ACC112 (cell line): ENCODE results near the gene MMEL1.
"Not testable (repeated sequence)": the region's sequence is repeated elsewhere in the genome, so short reads cannot be mapped to it uniquely, and the experiment has no call there.

ENCODE experiments used
- H2AFZ ChIP-seq: fragments of 200-600 bp; sonication (generic); one replicate; pipeline ENCODE4 v1.6.0; 2017; ENCODE audit warnings: antibody characterized with exemption, low read length; ENCODE audit not compliant: unreplicated experiment
- H3K27ac ChIP-seq: fragments of 200-600 bp; sonication (generic); 2 replicates; pipeline ENCODE4 v1.5.1; 2014; ENCODE audit warnings: low read depth, mild to moderate bottlenecking, antibody characterized with exemption, low read length, moderate library complexity
- H3K27me3 ChIP-seq: fragments of 200-600 bp; sonication (generic); 2 replicates; pipeline ENCODE4 v1.6.1; 2014; ENCODE audit warnings: mild to moderate bottlenecking, antibody characterized with exemption, low read length, moderate library complexity, mixed read lengths; ENCODE audit not compliant: insufficient read depth
- H3K36me3 ChIP-seq: fragments of 200-600 bp; sonication (generic); 2 replicates; pipeline ENCODE4 v1.6.1; 2016; ENCODE audit warnings: mild to moderate bottlenecking, antibody characterized with exemption, low read length, moderate library complexity, mixed read lengths; ENCODE audit not compliant: insufficient read depth
- H3K4me1 ChIP-seq: fragments of 200-600 bp; sonication (generic); one replicate; pipeline ENCODE4 v1.6.1; 2016; ENCODE audit warnings: low read length, mixed read lengths; ENCODE audit not compliant: insufficient read depth, unreplicated experiment, control insufficient read depth
- H3K4me3 ChIP-seq: fragments of 200-600 bp; sonication (generic); 2 replicates; pipeline ENCODE4 v1.5.1; 2014; ENCODE audit warnings: mild to moderate bottlenecking, low read depth, low read length
- H3K79me2 ChIP-seq: fragments of 200-600 bp; sonication (generic); one replicate; pipeline ENCODE4 v1.6.0; 2016; ENCODE audit warnings: low read length; ENCODE audit not compliant: control insufficient read depth, unreplicated experiment, insufficient read depth

Gene MMEL1

DNA sequence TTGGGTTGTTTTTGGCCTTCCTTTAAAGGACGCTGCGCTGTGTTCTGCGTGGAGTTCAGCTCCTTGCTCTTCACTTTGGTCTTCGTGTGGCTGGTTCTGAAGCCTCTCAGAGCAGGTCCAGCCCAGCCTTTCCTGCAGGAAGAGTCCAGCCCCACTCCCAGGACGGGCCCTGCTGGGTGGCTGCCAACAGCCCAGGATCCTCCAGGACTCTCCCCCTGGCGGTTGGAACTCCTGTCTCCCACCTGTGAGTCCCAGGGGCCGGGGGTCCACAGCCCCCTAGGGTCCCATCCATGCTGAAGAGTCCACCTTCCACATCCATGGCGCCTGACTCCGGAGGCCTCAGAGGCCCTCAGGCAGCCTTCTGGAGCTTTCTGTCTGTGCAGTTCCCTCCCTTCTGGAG, 81.3 kb downstream of the MMEL1 start:
- H3K36me3 ChIP-seq, H3K79me2 ChIP-seq, H3K27ac ChIP-seq, H2AFZ ChIP-seq, H3K4me3 ChIP-seq, H3K27me3 ChIP-seq: not testable (repeated sequence)
- H3K4me1 ChIP-seq, result peaks cover 20% of the 10 kb centered on the region

DNA sequence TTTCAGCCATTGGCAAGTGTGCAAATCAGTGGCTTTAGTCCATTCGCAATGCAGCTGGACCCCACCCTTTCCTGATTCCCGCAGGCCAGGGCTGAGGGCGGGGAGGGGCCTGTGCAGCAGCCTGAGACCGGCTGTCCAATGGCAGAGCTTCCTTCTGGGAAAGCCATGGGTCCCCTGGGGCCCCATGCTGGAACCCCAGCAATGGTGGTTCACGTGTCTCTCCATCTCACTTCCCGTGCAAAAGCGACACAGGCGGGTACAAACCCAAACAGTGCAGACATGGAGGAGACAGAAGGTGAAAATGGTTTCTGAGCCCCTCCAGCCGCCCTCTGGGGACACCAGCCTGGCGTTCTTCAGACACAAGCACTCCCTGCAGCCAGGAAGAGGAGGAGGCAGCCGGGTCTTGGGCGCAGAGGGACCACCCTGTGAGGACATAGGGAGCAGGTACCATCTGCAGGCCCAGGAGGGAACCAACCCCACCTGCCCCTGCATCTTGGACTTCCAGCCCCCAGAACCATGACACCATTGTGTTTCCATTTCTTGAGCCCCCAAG, 82.4 kb downstream of the MMEL1 start:
- peaks cover 17% of the 10 kb centered on the region for H3K4me1 ChIP-seq
- not testable (repeated sequence) for H3K4me3 ChIP-seq, H3K27ac ChIP-seq

DNA sequence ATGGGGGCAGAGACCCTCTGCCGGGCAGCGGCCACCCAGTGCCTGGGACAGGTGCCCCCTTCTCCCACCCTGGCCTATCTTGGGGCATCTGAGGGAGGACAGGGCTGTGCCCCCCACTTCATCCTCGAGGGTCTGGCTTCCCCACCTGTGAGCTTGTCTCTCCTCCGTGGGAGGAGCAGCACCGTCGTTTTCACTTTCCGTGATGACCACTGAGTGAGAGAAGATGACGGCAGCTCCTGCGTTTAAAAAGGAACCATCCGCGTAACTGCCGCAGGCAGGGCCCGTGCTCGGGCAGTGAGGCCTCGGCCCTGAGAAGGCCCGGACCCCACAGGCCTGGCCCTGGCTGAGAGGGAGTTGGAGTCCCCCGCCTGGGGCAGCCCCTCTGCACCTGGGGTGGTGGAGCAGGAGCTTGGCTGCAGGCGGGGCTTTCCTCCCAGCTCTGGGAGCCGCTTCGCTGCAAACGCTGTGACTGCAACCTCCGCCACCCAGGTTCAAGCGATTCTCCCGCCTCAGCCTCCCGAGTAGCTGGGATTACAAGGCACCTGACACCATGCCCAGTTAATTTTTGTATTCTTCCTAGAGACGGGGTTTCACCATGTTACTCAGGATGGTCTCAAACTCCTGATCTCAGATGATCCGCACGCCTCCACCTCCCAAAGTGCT, 83.3 kb downstream of the MMEL1 start:
- not testable (repeated sequence) for H3K36me3 ChIP-seq, H3K4me3 ChIP-seq, H2AFZ ChIP-seq, H3K27me3 ChIP-seq, H3K79me2 ChIP-seq
- H3K4me1 ChIP-seq, result peaks cover 17% of the 10 kb centered on the region
- H3K27ac ChIP-seq, result 0 out of 2 replicates have a peak overlapping the region, but pooled peaks have one; percentile 34

More for the DNA sequence above, 82.4 kb downstream of the MMEL1 start:
- not testable (repeated sequence) for H2AFZ ChIP-seq, H3K79me2 ChIP-seq, H3K27me3 ChIP-seq, H3K36me3 ChIP-seq

DNA sequence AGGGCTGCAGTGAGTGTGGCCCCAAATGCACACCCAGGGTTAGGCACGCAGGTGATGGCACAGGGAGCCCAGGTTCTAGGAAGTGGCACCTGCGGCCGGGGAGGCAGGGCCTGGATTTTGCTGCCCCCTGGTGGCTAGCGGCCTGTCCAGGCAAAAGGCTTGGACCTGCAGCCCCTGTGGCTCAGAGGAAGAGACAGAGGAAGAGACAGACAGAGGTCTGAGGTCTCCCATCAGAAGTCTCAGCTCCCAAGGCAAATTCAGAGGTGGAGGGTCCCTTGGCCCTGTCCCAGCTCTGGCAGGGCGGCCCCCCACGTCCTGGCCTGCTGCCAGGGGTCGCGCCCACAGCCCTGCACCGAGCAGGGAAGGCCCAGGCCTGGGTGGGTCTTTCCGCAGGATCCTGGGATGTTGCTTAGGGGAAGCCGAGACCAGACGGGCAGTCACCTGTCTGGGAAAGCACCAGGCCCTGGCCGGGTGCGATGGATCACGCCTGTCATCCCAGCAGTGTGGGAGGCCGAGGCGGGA, 84.7 kb downstream of the MMEL1 start:
- Histone ChIP-seq H3K4me3 (peak overlapping the region; percentile 56), H3K79me2 (no peaks in the 10 kb centered on the region), H3K27ac (peak overlapping the region; percentile 42; the same call in 1 of the 2 replicates), H3K27me3 (no peaks in the 10 kb centered on the region), H2AFZ (peak overlapping the region; percentile 58), H3K36me3 (no peaks in the 10 kb centered on the region), H3K4me1 (peaks cover 17% of the 10 kb centered on the region)

DNA sequence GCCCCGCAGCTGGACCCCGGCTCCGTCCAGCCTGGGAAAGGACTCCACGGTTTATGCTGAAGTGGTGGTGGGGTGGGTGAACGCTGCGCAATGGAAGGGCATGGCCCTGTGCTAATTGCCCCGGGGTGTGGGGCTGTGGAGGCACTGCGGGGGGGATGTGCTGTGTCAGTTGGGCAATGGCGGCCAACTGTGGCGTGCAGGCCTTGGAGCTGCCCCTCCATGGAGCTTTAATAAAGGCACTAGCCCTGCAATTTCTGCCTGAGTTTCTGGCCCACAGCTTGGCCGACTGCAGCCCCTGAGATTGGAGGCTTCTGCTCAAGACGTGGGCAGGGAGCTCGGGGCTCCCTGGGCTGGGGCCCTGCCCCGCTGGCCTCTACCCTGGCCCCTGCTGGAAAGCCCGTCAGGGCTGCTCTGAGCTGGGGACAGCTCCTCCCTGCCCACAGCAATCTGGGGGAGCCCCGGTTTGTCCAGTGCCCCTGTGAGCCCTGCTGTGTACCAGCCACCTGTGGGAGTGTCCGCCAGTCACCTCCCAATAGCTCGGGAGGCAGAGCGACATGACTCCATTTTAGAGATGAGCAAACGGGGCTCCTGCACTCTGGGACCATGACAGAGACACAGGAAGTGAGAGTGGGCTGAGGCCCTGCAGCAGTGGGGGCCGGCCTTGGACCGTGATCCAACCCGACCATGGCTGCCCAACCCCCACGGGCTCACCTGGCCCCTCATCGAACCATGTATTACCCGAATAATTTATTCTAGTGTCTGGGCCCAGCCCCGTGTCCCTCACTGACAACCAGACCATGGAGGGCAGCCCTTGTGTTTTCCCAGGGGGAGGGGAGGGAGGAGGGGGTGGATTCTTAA, 85.4 kb downstream of the MMEL1 start:
- Histone ChIP-seq H2AFZ (no peak overlapping the region), H3K27ac (no peak overlapping the region)

DNA sequence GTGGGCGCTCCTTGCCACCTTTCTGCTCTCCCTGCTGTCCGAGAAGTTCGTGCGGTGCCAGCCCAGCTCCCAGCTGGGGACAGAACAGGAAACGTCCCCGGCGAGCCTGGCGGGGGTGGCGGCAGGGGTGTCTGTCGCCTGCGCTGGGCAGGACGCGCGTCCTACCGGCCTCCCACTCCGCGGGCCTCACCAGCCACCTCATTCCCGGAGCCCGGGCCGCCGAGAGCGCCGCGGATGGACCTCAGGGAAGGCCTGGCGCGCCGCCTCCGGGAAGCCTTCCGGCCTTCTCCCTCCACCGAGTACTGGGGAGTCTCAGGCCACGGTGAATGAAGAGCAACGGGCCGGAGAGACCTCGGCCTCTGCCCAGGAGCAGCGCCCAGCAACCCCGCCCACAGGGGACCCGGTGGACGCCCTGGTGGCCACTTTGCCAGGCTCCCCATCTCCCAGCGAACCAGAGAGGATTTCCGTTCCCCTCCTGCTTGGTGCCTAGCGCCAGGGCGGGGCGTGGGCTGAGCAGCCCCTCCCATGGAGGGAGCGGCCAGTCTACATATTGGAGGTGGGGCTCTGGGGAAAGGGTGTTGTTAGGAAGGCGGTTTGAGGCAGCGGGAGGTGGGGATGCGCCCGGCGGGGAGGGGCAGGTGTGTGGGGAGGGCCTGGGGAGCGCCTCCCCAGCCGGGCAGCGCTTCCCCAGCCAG, 86.2 kb downstream of the MMEL1 start:
- peak overlapping the region; percentile 76 for H3K4me3 ChIP-seq
- H3K27me3 ChIP-seq, result no peaks in the 10 kb centered on the region
- peak overlapping the region; percentile 42 for H2AFZ ChIP-seq
- H3K27ac ChIP-seq, result no peak overlapping the region
- H3K36me3 ChIP-seq, result no peaks in the 10 kb centered on the region
- H3K79me2 ChIP-seq, result no peaks in the 10 kb centered on the region
- H3K4me1 ChIP-seq, result peaks cover 17% of the 10 kb centered on the region

More for the DNA sequence above, 85.4 kb downstream of the MMEL1 start:
- H3K4me3 ChIP-seq, result peak overlapping the region; percentile 76
- no peaks in the 10 kb centered on the region for H3K27me3 ChIP-seq
- H3K79me2 ChIP-seq, result no peaks in the 10 kb centered on the region
- no peaks in the 10 kb centered on the region for H3K36me3 ChIP-seq
- H3K4me1 ChIP-seq, result peaks cover 17% of the 10 kb centered on the region

DNA sequence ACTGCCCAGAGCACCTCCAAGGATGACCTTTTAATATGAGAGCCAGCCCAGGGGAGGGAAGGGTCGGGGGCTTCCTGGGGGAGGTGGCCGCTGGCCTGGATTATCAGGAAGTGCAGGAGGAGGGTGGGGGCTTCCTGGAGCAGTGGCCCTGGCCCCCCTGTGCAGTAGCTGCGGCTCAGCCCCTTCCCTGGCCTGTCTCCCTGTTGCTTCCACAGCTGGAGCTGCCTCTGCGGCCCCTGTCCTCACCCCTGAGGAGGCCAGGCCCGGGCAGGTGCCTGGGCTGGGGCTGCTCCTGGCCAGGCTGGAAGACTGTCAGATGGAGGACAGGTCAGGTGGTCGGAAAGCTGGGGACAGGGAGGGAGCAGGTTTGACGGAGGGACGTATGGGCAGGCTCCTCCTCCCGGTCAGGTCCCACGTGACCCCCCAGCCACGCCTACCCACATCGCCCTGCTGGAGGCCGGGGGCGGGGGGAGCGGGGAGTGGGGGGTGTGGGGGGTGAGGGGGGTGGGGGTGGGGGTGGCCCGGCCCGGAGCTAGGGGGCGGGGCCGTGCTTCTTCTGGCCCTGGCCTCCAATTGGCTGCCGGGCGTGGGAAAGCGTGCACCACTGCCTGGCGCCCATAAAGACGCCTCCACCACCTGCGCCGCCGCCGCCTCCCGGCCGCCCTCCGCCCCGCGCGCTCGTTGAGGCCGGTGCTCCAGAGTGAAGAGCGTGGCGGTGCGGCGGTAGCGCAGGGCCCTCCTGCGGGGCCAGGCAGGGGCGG, 86.9 kb downstream of the MMEL1 start:
- Histone ChIP-seq H3K36me3 (no peaks in the 10 kb centered on the region), H3K4me3 (peak overlapping the region; percentile 76), H3K27ac (no peak overlapping the region), H3K79me2 (no peaks in the 10 kb centered on the region), H3K4me1 (peaks cover 17% of the 10 kb centered on the region), H2AFZ (peak overlapping the region; percentile 42), H3K27me3 (peaks cover 3% of the 10 kb centered on the region; the same call in 1 of the 2 replicates)

DNA sequence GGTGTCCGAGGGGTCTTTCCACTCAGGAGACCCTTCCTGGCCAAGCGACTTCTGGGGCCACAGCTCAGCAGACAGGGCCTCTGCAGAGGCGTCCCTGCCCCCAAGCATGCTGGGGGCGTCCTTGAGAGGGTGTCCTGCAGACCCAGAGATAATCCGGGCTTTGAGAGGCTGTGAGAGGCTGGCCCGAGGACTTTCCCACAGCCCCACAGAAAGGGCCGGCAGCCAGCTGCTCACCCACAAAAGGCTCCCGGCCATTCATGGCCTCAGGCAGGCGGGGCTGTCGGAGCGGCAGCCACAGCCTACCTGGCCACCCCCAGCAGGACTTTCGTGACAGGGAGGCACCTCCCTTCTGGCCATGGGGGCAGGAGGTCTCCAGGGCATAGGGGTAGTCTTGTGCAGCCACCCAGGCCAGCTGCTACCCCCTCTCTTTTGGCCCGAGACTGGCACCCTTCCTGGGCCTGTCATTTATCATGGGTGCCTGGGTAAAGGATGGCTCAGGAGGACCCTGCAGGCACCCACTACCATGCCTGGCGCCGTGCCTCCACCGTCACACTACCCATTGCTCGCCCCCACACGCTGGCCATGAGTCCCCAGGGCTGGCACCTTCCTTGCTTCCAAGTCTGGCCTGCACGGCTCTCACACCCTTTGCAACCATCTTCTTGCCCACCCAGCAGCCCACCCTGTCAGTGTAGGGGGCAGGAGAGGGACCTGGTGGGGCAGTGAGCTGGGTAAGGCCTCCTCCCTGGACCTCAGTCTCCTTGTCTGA, 87.8 kb downstream of the MMEL1 start:
- H2AFZ ChIP-seq, result no peak overlapping the region
- H3K36me3 ChIP-seq, result no peaks in the 10 kb centered on the region
- H3K27ac ChIP-seq, result no peak overlapping the region
- H3K4me1 ChIP-seq, result peaks cover 17% of the 10 kb centered on the region
- no peak overlapping the region for H3K4me3 ChIP-seq
- peaks cover 5% of the 10 kb centered on the region; the same call in 1 of the 2 replicates for H3K27me3 ChIP-seq
- no peaks in the 10 kb centered on the region for H3K79me2 ChIP-seq

DNA sequence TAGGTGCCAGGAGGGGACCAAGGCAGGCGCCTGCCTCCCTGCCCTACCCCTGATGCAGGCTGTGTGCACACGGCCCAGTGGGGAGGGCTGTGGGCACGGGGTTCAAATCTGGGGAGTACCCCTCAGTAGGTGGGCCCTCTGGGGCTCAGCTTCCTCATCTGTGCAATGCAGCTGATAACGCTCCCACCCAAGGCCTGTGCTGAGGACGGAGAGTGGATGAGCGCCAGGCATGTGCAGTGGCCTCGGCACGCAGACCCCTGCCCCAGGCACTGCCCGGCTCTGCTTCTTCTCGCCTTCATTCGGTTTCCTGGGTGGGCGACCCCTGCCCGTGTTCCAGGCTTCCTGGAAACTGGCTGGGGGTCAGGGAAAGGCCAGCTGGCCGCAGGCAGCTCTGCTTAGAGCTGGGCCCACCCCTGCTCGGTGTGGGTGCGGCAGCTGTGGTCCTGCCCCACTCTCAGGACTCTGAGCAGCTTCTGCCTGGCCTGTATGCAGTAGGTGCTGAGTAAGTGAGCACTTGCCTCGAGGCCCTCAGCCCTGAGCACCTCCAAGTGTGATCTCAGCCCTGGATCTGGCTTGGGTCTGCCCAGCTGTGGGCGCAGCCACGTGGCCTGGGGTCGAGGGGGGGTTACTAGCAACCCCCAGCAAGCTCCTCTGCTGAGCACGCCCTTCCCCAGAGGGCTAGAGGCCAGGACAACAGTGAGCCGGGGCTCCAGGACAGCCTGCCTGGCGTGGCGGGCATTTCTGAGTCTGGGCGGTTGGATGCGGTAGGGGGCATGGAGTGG, 88.5 kb downstream of the MMEL1 start:
- H3K27me3 ChIP-seq, result peaks cover 5% of the 10 kb centered on the region; the same call in 1 of the 2 replicates
- H3K79me2 ChIP-seq, result no peaks in the 10 kb centered on the region
- peaks cover 17% of the 10 kb centered on the region for H3K4me1 ChIP-seq
- H3K36me3 ChIP-seq, result no peaks in the 10 kb centered on the region
- no peak overlapping the region for H2AFZ ChIP-seq
- no peak overlapping the region for H3K4me3 ChIP-seq
- no peak overlapping the region for H3K27ac ChIP-seq
